ENCODE measurements around the gene SLITRK6. TPM values are rescaled to one million over a fixed set of nuclear protein-coding genes. Genes with fewer than 3 reads are reported as not detected.

SLITRK6 gene
- total RNA-seq, 1 experiment from 2014 or later = not detected

DNA sequence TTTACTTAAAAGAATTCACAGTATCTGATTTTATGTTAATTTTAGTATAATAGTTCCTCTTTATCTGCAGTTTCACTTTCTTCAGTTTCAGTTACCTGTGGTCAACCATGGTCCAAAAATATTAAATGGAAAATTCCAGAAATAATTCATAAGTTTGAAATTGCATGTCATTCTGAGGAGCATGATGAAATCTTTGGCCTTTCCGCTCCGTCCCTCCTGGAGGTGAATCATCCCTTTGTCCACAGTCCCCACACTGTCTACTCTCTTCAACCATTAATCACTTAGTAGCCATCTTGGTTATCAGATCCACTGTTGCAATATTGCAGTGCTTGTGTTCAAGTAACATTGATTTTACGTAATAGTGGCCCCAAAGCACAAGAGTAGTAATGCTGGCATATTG is 26.9 kb downstream of the SLITRK6 start:
- Histone ChIP-seq H3K4me2 (ENCODE audit: low read length) (no peak overlapping the region), H3K4me3 (replicated peaks in 1 of 2; ENCODE audit: low read depth in 1 of 2, low read length in 2 of 2) (no peak overlapping the region), H4K20me1 (ENCODE audit: insufficient read depth) (no peaks in the 10 kb centered on the region), H2AFZ (ENCODE audit: low read depth, low read length, poor library complexity, severe bottlenecking) (no peak overlapping the region), H3K27me3 (ENCODE audit: insufficient read depth, low read length) (no peaks in the 10 kb centered on the region), H3K79me2 (ENCODE audit: insufficient read depth, low read length) (no peaks in the 10 kb centered on the region), H3K9me3 (ENCODE audit: control insufficient read depth in 1 of 2, insufficient read depth in 1 of 2, low read depth in 1 of 2, low read length in 2 of 2) (no peaks in the 10 kb centered on the region; a peak in 1 of 4 replicates), H3K27ac (ENCODE audit: low read depth, low read length) (no peak overlapping the region), H3K36me3 (ENCODE audit: control insufficient read depth in 1 of 2, insufficient read depth in 2 of 2, low read length in 2 of 2) (no peaks in the 10 kb centered on the region), H3K4me1 (ENCODE audit: control insufficient read depth in 1 of 2, insufficient read depth in 2 of 2, low read length in 2 of 2) (no peaks in the 10 kb centered on the region), H3K9me2 (ENCODE audit: insufficient read depth) (no peaks in the 10 kb centered on the region), H3K9ac (ENCODE audit: low read length) (no peak overlapping the region)
- TF ChIP-seq FOSL1 (IDR thresholded peaks at IDR 0.05; ENCODE audit: low read depth) = no peak
- no peak for TF ChIP-seq EZH2phosphoT487 (IDR thresholded peaks at IDR 0.05; ENCODE audit: borderline replicate concordance)
- TF ChIP-seq SRF (IDR thresholded peaks at IDR 0.05; ENCODE audit: low read depth) = no peak
- no peak for TF ChIP-seq TCF7L2 (IDR thresholded peaks at IDR 0.05; ENCODE audit: borderline replicate concordance, extremely low read depth, insufficient read depth, insufficient read length)
- TF ChIP-seq, protein P1, sequence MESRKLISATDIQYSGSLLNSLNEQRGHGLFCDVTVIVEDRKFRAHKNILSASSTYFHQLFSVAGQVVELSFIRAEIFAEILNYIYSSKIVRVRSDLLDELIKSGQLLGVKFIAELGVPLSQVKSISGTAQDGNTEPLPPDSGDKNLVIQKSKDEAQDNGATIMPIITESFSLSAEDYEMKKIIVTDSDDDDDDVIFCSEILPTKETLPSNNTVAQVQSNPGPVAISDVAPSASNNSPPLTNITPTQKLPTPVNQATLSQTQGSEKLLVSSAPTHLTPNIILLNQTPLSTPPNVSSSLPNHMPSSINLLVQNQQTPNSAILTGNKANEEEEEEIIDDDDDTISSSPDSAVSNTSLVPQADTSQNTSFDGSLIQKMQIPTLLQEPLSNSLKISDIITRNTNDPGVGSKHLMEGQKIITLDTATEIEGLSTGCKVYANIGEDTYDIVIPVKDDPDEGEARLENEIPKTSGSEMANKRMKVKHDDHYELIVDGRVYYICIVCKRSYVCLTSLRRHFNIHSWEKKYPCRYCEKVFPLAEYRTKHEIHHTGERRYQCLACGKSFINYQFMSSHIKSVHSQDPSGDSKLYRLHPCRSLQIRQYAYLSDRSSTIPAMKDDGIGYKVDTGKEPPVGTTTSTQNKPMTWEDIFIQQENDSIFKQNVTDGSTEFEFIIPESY (IDR thresholded peaks at IDR 0.05; ENCODE audit: extremely low read depth, insufficient replicate concordance, low read length) = no peak
- intact Hi-C loops (cut with micrococcal nuclease) = no loop called here
- DNase-seq (ENCODE audit: low read depth, low spot score) (no peak), ATAC-seq (no peak)
- POLR2A ChIA-PET = no interaction called here
- RAD21 ChIA-PET (ENCODE audit: low non-redundant PET in 1 of 2, low total read pairs in 2 of 2, uncharacterized antibody in 2 of 2, unreplicated experiment in 2 of 2) = no interaction called here
- no TSS peak for BruUV-seq (replicated peaks)
- CTCF ChIA-PET = no interaction called here

DNA sequence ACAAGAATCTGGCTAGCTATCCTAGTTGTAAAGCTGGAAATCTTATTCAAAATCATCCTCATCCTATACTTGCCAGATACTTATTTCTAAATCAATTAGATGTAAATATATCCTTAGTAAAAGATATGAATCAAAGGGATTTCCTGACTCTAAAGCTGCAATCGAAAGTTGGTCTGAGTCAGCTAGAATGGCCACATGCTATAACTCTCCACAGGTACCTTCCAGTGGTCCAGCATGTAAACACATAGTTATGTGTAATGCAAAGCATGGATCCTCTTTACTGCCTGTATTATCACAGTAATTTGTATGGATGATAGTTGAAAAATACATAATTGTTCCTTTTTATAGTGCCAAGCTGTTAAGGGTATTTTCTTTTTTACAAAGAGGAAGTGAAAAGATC is 27.4 kb downstream of the SLITRK6 start:
- Histone ChIP-seq H4K20me1 (ENCODE audit: insufficient read depth) (no peaks in the 10 kb centered on the region), H3K9me3 (ENCODE audit: control insufficient read depth in 1 of 2, insufficient read depth in 1 of 2, low read depth in 1 of 2, low read length in 2 of 2) (no peaks in the 10 kb centered on the region; a peak in 1 of 4 replicates), H3K9me2 (ENCODE audit: insufficient read depth) (no peaks in the 10 kb centered on the region), H3K9ac (ENCODE audit: low read length) (no peak overlapping the region), H3K27me3 (ENCODE audit: insufficient read depth, low read length) (no peaks in the 10 kb centered on the region), H3K36me3 (ENCODE audit: control insufficient read depth in 1 of 2, insufficient read depth in 2 of 2, low read length in 2 of 2) (no peaks in the 10 kb centered on the region), H2AFZ (ENCODE audit: low read depth, low read length, poor library complexity, severe bottlenecking) (no peak overlapping the region), H3K4me2 (ENCODE audit: low read length) (no peak overlapping the region), H3K27ac (ENCODE audit: low read depth, low read length) (no peak overlapping the region), H3K79me2 (ENCODE audit: insufficient read depth, low read length) (no peaks in the 10 kb centered on the region), H3K4me1 (ENCODE audit: control insufficient read depth in 1 of 2, insufficient read depth in 2 of 2, low read length in 2 of 2) (no peaks in the 10 kb centered on the region), H3K4me3 (replicated peaks in 1 of 2; ENCODE audit: low read depth in 1 of 2, low read length in 2 of 2) (no peak overlapping the region)
- no peak for ATAC-seq
- no TSS peak for BruUV-seq (replicated peaks)
- intact Hi-C loops (cut with micrococcal nuclease) = no loop called here
- POLR2A ChIA-PET = no interaction called here
- TF ChIP-seq EGR1 (IDR thresholded peaks at IDR 0.05; ENCODE audit: low read depth) (no peak), ELF1 (IDR thresholded peaks at IDR 0.05; ENCODE audit: borderline replicate concordance, low read depth) (no peak), CEBPB (IDR thresholded peaks at IDR 0.05; ENCODE audit: low read depth) (no peak), JUND (IDR thresholded peaks at IDR 0.05) (no peak), ZFX (IDR thresholded peaks at IDR 0.05) (no peak), POLR2AphosphoS5 (IDR thresholded peaks at IDR 0.05; ENCODE audit: low read depth, low read length) (no peak)
- TF ChIP-seq, protein P2, sequence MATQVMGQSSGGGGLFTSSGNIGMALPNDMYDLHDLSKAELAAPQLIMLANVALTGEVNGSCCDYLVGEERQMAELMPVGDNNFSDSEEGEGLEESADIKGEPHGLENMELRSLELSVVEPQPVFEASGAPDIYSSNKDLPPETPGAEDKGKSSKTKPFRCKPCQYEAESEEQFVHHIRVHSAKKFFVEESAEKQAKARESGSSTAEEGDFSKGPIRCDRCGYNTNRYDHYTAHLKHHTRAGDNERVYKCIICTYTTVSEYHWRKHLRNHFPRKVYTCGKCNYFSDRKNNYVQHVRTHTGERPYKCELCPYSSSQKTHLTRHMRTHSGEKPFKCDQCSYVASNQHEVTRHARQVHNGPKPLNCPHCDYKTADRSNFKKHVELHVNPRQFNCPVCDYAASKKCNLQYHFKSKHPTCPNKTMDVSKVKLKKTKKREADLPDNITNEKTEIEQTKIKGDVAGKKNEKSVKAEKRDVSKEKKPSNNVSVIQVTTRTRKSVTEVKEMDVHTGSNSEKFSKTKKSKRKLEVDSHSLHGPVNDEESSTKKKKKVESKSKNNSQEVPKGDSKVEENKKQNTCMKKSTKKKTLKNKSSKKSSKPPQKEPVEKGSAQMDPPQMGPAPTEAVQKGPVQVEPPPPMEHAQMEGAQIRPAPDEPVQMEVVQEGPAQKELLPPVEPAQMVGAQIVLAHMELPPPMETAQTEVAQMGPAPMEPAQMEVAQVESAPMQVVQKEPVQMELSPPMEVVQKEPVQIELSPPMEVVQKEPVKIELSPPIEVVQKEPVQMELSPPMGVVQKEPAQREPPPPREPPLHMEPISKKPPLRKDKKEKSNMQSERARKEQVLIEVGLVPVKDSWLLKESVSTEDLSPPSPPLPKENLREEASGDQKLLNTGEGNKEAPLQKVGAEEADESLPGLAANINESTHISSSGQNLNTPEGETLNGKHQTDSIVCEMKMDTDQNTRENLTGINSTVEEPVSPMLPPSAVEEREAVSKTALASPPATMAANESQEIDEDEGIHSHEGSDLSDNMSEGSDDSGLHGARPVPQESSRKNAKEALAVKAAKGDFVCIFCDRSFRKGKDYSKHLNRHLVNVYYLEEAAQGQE (IDR thresholded peaks at IDR 0.05; ENCODE audit: low read depth) = no peak
- TF ChIP-seq, protein P3, sequence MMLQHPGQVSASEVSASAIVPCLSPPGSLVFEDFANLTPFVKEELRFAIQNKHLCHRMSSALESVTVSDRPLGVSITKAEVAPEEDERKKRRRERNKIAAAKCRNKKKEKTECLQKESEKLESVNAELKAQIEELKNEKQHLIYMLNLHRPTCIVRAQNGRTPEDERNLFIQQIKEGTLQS (IDR thresholded peaks at IDR 0.05) = no peak
- TF ChIP-seq, protein P4, sequence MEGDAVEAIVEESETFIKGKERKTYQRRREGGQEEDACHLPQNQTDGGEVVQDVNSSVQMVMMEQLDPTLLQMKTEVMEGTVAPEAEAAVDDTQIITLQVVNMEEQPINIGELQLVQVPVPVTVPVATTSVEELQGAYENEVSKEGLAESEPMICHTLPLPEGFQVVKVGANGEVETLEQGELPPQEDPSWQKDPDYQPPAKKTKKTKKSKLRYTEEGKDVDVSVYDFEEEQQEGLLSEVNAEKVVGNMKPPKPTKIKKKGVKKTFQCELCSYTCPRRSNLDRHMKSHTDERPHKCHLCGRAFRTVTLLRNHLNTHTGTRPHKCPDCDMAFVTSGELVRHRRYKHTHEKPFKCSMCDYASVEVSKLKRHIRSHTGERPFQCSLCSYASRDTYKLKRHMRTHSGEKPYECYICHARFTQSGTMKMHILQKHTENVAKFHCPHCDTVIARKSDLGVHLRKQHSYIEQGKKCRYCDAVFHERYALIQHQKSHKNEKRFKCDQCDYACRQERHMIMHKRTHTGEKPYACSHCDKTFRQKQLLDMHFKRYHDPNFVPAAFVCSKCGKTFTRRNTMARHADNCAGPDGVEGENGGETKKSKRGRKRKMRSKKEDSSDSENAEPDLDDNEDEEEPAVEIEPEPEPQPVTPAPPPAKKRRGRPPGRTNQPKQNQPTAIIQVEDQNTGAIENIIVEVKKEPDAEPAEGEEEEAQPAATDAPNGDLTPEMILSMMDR (IDR thresholded peaks at IDR 0.05 in 2 of 3, conservative IDR thresholded peaks at IDR 0.05 in 1 of 3; ENCODE audit: borderline replicate concordance in 1 of 3, insufficient read depth in 1 of 3, low read depth in 2 of 3, low read length in 2 of 3) = no peak
- DNase-seq (ENCODE audit: low read depth, low spot score) = no peak
- CTCF ChIA-PET = no interaction called here
- RAD21 ChIA-PET (ENCODE audit: low non-redundant PET in 1 of 2, low total read pairs in 2 of 2, uncharacterized antibody in 2 of 2, unreplicated experiment in 2 of 2) = no interaction called here
